Naive thymus-derived CD8-positive, alpha-beta T cell (primary cell): ENCODE measurements around the gene RPL21. TPM values are rescaled to one million over a fixed set of nuclear protein-coding genes. Genes with fewer than 3 reads are reported as not detected.

ENCODE experiments used
- ATAC-seq, 2 donors: fragments of 150-1000 bp; cut with Tn5 transposase in 1 of 2; sonication (Bioruptor Pico), chemical (Tn5 transposase) in 1 of 2; 1 replicate in 1 of 2; 2 replicates in 1 of 2; pipeline ENCODE4 v1.10.0; 2021; ENCODE audit warnings: mild to moderate bottlenecking in 2 of 2, moderate library complexity in 2 of 2
- POLR2A ChIA-PET: fragments of 350-600 bp; sonication (Branson Sonifier 250); formaldehyde crosslinking; loops from one replicate; lab custom pipeline; 2021; ENCODE audit warnings: antibody characterized with exemption; lab: Charles Lee
- DNase-seq, 10 donors: peaks; one replicate each; pipeline versions ENCODE4 v3.0.0 to v3.0.0-alpha.2; 2020 to 2022
- H3K27ac Mint-ChIP-seq, 10 donors: one replicate each; pipeline ENCODE4 v1.8.0; 2020 to 2022; ENCODE audit warnings: mild to moderate bottlenecking in 10 of 10, mixed read lengths in 10 of 10, moderate library complexity in 4 of 10, inconsistent platforms in 1 of 10
- H3K27me3 Mint-ChIP-seq, 5 donors: one replicate each; pipeline ENCODE4 v1.8.0; 2021 to 2022; ENCODE audit warnings: mixed read lengths in 5 of 5
- H3K36me3 Mint-ChIP-seq, 3 donors: one replicate each; pipeline ENCODE4 v1.8.0; 2020 to 2022; ENCODE audit warnings: mixed read lengths in 3 of 3, mild to moderate bottlenecking in 2 of 3, inconsistent platforms in 1 of 3
- H3K4me1 Mint-ChIP-seq, 4 donors: one replicate each; pipeline ENCODE4 v1.8.0; 2021 to 2022; ENCODE audit warnings: mixed read lengths in 4 of 4
- H3K4me3 Mint-ChIP-seq, 10 donors: one replicate each; pipeline ENCODE4 v1.8.0; 2020 to 2022; ENCODE audit warnings: mild to moderate bottlenecking in 10 of 10, mixed read lengths in 10 of 10, moderate library complexity in 6 of 10, inconsistent platforms in 1 of 10
- H3K9me3 Mint-ChIP-seq, 9 donors: one replicate each; pipeline ENCODE4 v1.8.0; 2020 to 2022; ENCODE audit warnings: mixed read lengths in 9 of 9, mild to moderate bottlenecking in 3 of 9, inconsistent platforms in 1 of 9, moderate library complexity in 1 of 9
- polyA plus RNA-seq, 3 donors: library from polyadenylated mRNA; unstranded; fragments of 300-500 nt; fragmentation: Illumina TruSeq; gene quantifications; one replicate each; pipeline ENCODE4 v1.2.3, GENCODE V29; 2021
- total RNA-seq, 8 experiments: library from RNA in 2 of 8; stranded (reverse) in 2 of 8; gene quantifications; one replicate each; pipeline ENCODE4 v1.2.3 and lab custom pipeline; 2021 to 2026

The RPL21 gene
- total and polyA plus RNA-seq, 5 experiments from 2014 or later, result 2,102 to 9,149 (median 7,933) TPM

DNA sequence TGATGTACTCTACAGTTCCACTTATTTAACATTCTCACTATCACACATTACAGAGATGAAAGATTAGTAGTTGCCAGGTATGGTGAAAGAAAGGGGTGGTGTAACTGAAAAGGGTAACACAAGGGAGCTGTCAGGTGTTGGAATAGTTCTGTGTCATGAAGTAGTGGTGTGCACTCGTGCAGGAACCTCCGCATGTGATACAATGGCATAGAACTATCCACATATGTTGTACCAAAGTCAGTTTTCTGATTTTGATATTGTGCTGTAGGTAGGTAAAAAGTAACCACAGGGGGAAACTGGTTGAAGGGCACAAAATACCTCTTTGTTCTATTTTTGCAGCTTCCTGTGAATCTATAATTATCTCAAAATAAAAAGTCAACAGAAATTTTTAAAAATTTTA is 24.4 kb upstream of the RPL21 start:
- ATAC-seq, result peak; percentile 42 to 82
- peaks cover 0 to 2% (median 2%) of the 10 kb centered on the region in 3 donors for H3K36me3 Mint-ChIP-seq
- peak in 2 of 10 donors; percentile 21 for DNase-seq
- H3K27me3 Mint-ChIP-seq, result peaks cover 0 to 2% (median 0%) of the 10 kb centered on the region in 5 donors
- POLR2A ChIA-PET, result interaction anchor here (0.8 to 1.0 kb wide), 2 partner anchors 24 to 54 kb away, joined by 3 to 9 read pairs; partner anchors contain the start of gene RPL21
- peaks cover 0 to 15% (median 4%) of the 10 kb centered on the region in 9 donors for H3K9me3 Mint-ChIP-seq
- H3K4me1 Mint-ChIP-seq, result peaks cover 9 to 40% (median 15%) of the 10 kb centered on the region in 4 donors
- peak overlapping the region in 9 of 10 donors; percentile 31 to 79 (median 65) for H3K4me3 Mint-ChIP-seq
- H3K27ac Mint-ChIP-seq, result peak overlapping the region in 5 of 10 donors; percentile 1 to 67 (median 38)

DNA sequence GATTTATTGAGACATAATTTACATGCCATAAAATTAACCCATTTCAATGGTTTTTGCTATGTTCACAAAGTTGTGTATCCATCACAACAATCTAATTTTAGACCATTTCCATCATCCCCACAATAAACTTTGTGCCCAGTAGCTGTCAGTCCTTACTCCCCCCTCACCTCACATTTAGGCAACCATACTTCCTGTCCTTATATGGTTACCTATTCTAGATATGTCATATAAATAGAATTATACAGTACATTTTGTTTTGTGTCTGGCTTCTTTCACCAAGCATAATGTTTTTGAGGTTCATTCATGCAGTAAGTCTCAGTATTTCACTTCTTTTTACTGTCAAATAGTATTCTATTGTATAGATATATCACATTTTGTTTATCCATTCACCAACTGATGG is 23.2 kb upstream of the RPL21 start:
- peaks cover 0 to 24% (median 5%) of the 10 kb centered on the region in 9 donors for H3K9me3 Mint-ChIP-seq

DNA sequence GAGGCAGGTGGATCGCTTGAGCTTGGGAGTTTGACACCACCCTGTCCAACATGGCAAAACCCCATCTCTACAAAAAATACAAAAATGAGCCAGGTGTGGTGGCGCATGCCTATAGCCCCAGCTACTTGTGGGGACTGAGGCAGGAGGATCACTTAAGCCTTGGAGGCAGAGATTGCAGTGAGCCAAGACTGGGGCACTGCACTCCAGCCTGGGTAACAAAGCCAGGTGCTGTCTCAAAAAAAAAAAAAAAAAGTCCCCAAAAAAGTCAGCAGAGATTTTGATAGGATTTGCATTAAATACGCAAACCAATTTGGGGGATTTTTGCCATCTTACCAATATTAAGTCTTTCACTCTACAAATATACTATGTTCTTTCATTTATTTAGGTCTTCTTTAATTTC is 21.7 kb upstream of the RPL21 start:
- ATAC-seq (no peak), DNase-seq (no peak)
- Mint-ChIP-seq H3K36me3 (peaks cover 0 to 6% (median 4%) of the 10 kb centered on the region in 3 donors), H3K4me1 (peaks cover 10 to 25% (median 15%) of the 10 kb centered on the region in 4 donors), H3K27me3 (peaks cover 0 to 2% (median 0%) of the 10 kb centered on the region in 5 donors), H3K9me3 (peaks cover 0 to 24% (median 7%) of the 10 kb centered on the region in 9 donors), H3K27ac (no peak overlapping the region), H3K4me3 (no peak overlapping the region)
- POLR2A ChIA-PET, result interaction anchor here (0.8 kb wide), 1 partner anchor 115 kb away, joined by 3 read pairs; no protein-coding TSS in a partner anchor

More for the DNA sequence above, 23.2 kb upstream of the RPL21 start:
- H3K4me1 Mint-ChIP-seq, result peaks cover 8 to 30% (median 15%) of the 10 kb centered on the region in 4 donors
- peak overlapping the region in 7 of 10 donors; percentile 7 to 34 (median 19) for H3K4me3 Mint-ChIP-seq
- peaks cover 0 to 2% (median 0%) of the 10 kb centered on the region in 5 donors for H3K27me3 Mint-ChIP-seq
- ATAC-seq (no peak), DNase-seq (no peak)
- peak overlapping the region in 1 of 10 donors; percentile 47 for H3K27ac Mint-ChIP-seq
- POLR2A ChIA-PET, result interaction anchor here (0.6 kb wide), 1 partner anchor 38 kb away, joined by 3 read pairs; no protein-coding TSS in a partner anchor
- H3K36me3 Mint-ChIP-seq, result peaks cover 0 to 6% (median 4%) of the 10 kb centered on the region in 3 donors

DNA sequence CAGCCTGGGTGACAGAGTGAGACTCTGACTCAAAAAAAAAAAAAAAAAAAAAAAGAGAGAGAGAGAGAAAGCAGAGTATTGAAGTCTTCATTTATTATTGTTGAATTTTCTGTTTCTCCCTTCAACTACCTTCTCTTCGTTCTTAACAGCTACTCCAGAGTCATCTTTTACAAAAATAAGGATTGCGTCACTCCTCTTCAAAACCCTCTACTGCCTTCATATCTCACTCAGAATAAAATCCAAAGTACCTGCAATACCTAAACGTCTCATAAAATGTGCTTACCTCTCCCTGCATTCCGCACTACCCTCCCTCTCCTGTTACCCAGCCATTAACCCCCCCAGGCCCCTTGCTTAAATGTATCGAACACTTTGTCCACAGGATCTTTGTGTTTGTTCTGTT is 17.4 kb upstream of the RPL21 start:
- POLR2A ChIA-PET, result no interaction called here
- no peak overlapping the region for H3K4me3 Mint-ChIP-seq
- peaks cover 0 to 22% (median 5%) of the 10 kb centered on the region in 9 donors for H3K9me3 Mint-ChIP-seq

DNA sequence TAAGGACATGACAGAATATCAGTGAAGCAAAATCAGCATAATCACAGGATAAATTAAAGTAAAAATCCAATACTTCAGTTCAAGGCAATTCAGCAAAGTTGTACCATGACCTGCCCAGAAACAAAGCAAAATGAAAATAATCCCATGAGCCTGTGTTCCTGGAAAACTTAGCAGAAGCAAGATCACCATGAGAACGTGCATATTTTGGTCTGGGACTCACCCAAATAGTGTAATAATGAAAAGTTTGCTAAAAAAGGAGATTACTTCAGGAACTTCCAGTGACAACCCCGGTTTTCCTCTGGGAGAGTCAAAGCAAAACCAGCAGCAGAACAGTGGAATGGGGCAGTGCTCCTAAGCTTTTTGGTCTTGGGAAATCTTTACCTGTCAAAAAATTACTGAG is 14.9 kb upstream of the RPL21 start:
- no peak overlapping the region for H3K27ac Mint-ChIP-seq
- no peak overlapping the region for H3K4me3 Mint-ChIP-seq
- no peaks in the 10 kb centered on the region for H3K27me3 Mint-ChIP-seq
- H3K9me3 Mint-ChIP-seq, result peaks cover 0 to 13% (median 3%) of the 10 kb centered on the region in 9 donors
- H3K36me3 Mint-ChIP-seq, result peaks cover 0 to 6% (median 4%) of the 10 kb centered on the region in 3 donors
- POLR2A ChIA-PET, result no interaction called here
- H3K4me1 Mint-ChIP-seq, result peaks cover 0 to 4% (median 0%) of the 10 kb centered on the region in 4 donors
- DNase-seq (no peak), ATAC-seq (no peak)

More for the DNA sequence above, 17.4 kb upstream of the RPL21 start:
- no peak overlapping the region for H3K27ac Mint-ChIP-seq
- H3K27me3 Mint-ChIP-seq, result no peaks in the 10 kb centered on the region
- H3K36me3 Mint-ChIP-seq, result peaks cover 0 to 6% (median 4%) of the 10 kb centered on the region in 3 donors
- ATAC-seq (no peak), DNase-seq (no peak)
- peaks cover 0 to 4% (median under 1%) of the 10 kb centered on the region in 4 donors for H3K4me1 Mint-ChIP-seq

DNA sequence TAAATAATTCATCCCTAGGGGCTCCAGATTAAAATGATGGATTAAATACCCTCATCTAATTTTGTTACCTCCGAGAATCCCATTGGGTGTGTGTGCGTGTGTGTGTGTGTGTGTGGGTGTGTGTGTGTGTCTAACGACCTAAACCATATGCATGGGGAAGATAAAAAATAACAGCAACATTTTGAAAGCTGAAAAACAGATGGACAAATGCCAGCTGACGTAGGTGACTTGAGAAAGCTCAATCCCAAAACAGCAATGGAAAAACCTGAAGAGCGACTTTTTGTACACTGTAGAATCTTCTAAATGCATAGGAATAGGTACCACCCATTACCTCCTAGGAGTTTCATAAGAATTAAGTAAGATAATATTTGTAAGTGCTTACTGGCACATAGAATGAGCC is 8.7 kb upstream of the RPL21 start:
- Mint-ChIP-seq H3K36me3 (peaks cover 0 to 14% (median 0%) of the 10 kb centered on the region in 3 donors), H3K4me3 (no peak overlapping the region), H3K27ac (no peak overlapping the region), H3K4me1 (peaks cover 3 to 7% (median 6%) of the 10 kb centered on the region in 4 donors), H3K9me3 (no peaks in the 10 kb centered on the region), H3K27me3 (no peaks in the 10 kb centered on the region)
- DNase-seq, result no peak
- POLR2A ChIA-PET, result no interaction called here
- no peak for ATAC-seq

DNA sequence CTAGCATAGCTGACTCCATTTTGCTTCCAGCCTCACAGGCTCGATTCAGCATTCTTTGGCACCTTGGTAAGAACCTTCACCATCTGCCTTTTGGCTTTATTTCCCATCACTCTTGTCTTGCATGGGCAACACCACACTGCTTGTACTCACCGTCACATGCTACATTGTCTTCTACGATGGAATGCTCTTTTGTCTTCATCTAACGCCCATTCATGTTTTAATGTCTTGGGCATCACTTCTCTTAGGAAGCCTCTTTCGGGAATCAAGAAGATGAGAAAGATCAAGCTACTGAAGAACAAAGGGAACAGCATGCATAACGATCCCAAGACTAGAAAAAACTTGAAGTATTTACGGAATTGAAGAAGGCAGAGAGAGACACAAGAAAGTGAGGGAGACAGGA is 5.7 kb upstream of the RPL21 start:
- Mint-ChIP-seq H3K4me1 (peaks cover 9 to 24% (median 15%) of the 10 kb centered on the region in 4 donors), H3K4me3 (no peak overlapping the region), H3K27ac (peak overlapping the region in 3 of 10 donors; percentile 6 to 28 (median 14)), H3K27me3 (no peaks in the 10 kb centered on the region), H3K36me3 (peaks cover 0 to 14% (median 0%) of the 10 kb centered on the region in 3 donors), H3K9me3 (no peaks in the 10 kb centered on the region)
- POLR2A ChIA-PET, result no interaction called here
- ATAC-seq, result no peak
- DNase-seq, result no peak

DNA sequence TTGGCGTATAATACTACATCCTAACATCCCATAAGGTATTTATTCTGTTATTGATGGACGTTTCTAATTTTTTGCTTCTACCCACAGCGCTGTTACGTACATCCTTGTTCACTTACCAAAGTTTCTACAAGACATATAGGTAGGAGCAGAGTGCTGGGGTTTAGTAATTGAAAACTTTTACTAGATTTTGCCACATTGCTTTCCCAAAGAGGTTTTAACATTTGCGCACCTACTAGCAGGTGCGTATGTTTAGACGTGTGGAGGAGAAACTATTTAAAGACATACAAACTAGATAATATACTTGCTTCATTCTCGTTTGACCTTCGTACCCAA is 559 bp upstream of the RPL21 start:
- ATAC-seq, result peak; percentile 41 to 66
- H3K4me3 Mint-ChIP-seq, result peak overlapping the region; percentile 89 to 99 (median 98)
- H3K36me3 Mint-ChIP-seq, result peaks cover 0 to 27% (median 10%) of the 10 kb centered on the region in 3 donors
- peak overlapping the region; percentile 99 to 100 (median 100) for H3K27ac Mint-ChIP-seq
- POLR2A ChIA-PET, result interaction anchor here (0.6 to 1.1 kb wide), 22 partner anchors 11 to 369 kb away, joined by 3 to 14 read pairs (median 6); partner anchors contain the start of genes LNX2, RASL11A and USP12
- H3K27me3 Mint-ChIP-seq, result no peaks in the 10 kb centered on the region
- H3K9me3 Mint-ChIP-seq, result no peaks in the 10 kb centered on the region
- peaks cover 28 to 55% (median 51%) of the 10 kb centered on the region in 4 donors for H3K4me1 Mint-ChIP-seq
- DNase-seq, result no peak

DNA sequence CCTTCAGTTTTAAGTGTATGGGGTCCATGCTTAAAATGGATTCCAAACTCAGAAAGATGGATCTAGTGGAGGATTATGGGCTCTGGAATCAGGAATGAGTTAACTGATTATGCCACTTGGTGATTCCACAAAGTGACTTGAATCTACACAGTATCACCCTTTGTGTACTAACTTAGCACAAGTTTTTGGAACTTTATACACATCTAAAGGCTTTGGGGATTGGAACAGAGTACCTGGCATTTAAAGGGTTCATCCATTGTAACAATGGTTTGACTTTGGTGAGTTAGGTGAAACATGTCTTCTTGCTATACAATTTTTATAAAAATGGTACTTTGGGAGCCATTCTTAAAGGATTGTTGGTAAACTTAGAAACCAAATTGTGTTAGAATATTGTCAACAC is 1.1 kb downstream of the RPL21 start:
- POLR2A ChIA-PET, result interaction anchor here (0.7 to 1.0 kb wide), 2 partner anchors 9 to 10 kb away, joined by 3 read pairs; no protein-coding TSS in a partner anchor
- DNase-seq (no peak), ATAC-seq (no peak)
- peak overlapping the region; percentile 89 to 99 (median 98) for H3K4me3 Mint-ChIP-seq
- H3K9me3 Mint-ChIP-seq, result no peaks in the 10 kb centered on the region
- peaks cover 0 to 43% (median 16%) of the 10 kb centered on the region in 3 donors for H3K36me3 Mint-ChIP-seq
- H3K4me1 Mint-ChIP-seq, result peaks cover 26 to 63% (median 51%) of the 10 kb centered on the region in 4 donors
- peak overlapping the region; percentile 99 to 100 (median 100) for H3K27ac Mint-ChIP-seq
- H3K27me3 Mint-ChIP-seq, result no peaks in the 10 kb centered on the region

DNA sequence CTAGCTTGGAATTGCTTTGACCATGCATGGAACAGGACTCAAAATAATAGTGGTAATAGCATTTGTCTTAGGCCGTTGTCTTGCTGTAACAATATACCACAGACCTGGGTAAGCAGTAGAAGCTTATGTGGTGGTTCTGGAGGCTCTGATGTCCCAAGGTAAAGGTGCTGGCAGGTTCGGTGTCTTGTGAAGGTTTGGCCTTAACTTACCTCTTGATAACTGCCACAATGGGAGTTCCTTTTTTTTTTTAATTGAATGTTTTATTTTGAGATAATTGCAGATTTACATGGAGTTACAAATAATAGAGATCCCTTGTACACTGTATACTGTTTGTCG is 5.8 kb downstream of the RPL21 start:
- DNase-seq (no peak), ATAC-seq (no peak)
- peaks cover 5 to 70% (median 28%) of the 10 kb centered on the region in 3 donors for H3K36me3 Mint-ChIP-seq
- H3K4me3 Mint-ChIP-seq, result peak overlapping the region in 1 of 10 donors; percentile 38
- H3K9me3 Mint-ChIP-seq, result no peaks in the 10 kb centered on the region
- peaks cover 33 to 84% (median 72%) of the 10 kb centered on the region in 4 donors for H3K4me1 Mint-ChIP-seq
- H3K27ac Mint-ChIP-seq, result peak overlapping the region in 3 of 10 donors; percentile 11 to 71 (median 37)
- no peaks in the 10 kb centered on the region for H3K27me3 Mint-ChIP-seq
- POLR2A ChIA-PET, result interaction anchor here (1.0 to 1.1 kb wide), 2 partner anchors 10 to 11 kb away, joined by 3 to 6 read pairs; no protein-coding TSS in a partner anchor

DNA sequence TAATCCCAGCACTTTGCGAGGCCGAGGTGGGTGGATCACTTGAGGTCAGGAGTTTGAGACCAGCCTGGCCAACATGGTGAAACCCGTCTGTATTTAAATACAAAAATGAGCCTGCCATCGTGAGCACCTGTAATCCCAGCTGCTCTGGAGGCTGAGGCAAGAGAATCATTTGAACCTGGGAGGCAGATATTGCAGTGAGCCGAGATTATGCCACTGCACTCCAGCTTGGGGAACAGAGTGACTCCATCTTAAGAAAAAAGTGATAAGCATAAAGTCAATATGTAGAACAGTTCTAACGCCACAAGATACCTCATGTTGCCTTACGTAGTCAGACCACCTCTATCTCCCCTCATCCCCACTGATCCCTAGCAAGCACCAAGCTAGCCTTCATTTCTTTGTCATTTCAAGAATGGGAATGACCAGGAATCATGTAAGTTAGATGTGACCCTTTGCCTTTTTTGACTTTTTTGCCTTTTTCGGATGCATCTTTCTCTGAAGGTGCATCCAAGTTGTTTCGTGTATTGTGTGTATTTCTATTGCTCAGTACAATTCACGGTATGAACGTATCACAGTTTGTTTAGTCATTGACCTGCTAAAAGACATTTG is 6.4 kb downstream of the RPL21 start:
- Mint-ChIP-seq H3K4me1 (peaks cover 37 to 84% (median 72%) of the 10 kb centered on the region in 4 donors), H3K4me3 (no peak overlapping the region), H3K36me3 (peaks cover 5 to 70% (median 28%) of the 10 kb centered on the region in 3 donors), H3K27me3 (no peaks in the 10 kb centered on the region), H3K27ac (peak overlapping the region in 7 of 10 donors; percentile 11 to 85 (median 40)), H3K9me3 (no peaks in the 10 kb centered on the region)
- ATAC-seq, result no peak
- POLR2A ChIA-PET, result interaction anchor here (1.0 kb wide), 1 partner anchor 9 kb away, joined by 3 read pairs; no protein-coding TSS in a partner anchor
- DNase-seq, result no peak

DNA sequence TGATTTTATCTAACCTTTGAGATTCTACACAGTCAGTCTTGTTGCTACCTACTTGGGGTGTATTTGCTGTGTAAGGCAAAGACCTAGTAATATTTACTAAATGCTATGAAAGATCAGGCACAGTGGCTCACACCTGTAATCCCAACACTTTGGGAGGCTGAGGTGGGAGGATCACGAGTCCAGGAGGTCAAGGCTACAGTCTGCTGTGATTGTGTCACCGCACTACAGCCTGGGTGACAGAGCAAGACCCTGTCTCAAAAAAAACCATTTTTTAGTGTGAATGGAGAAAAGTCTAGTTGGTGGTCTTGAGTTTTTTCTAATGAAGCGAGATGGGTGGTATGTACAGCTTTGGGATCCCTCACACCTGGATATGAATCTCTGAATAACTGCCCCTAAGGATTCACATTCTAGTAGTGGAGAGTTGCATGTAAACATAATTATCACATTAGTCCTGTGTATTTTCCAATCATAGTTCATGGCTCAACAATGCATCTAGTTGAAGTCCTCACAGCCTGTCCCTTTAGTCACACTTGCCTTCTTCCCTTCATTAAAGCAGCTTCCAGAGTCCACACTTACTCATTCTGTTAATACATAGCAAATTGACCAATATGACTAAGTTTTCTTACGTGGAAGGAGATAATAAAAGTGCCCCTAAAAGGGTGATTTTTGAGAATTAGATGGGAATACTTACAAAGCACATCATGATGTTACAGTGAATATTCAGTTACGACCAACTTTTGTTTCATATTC is 7.5 kb downstream of the RPL21 start:
- Mint-ChIP-seq H3K4me1 (peaks cover 34 to 81% (median 71%) of the 10 kb centered on the region in 4 donors), H3K27me3 (no peaks in the 10 kb centered on the region), H3K9me3 (no peaks in the 10 kb centered on the region), H3K27ac (peak overlapping the region in 9 of 10 donors; percentile 2 to 88 (median 44)), H3K36me3 (peaks cover 5 to 62% (median 24%) of the 10 kb centered on the region in 3 donors), H3K4me3 (peak overlapping the region in 1 of 10 donors; percentile 30)
- POLR2A ChIA-PET, result interaction anchor here (0.6 kb wide), 1 partner anchor 910 kb away, joined by 4 read pairs; no protein-coding TSS in a partner anchor
- no peak for DNase-seq
- no peak for ATAC-seq
